ENCODE results near the gene BRD8.
A peak's percentile ranks its signal among the peaks of the same experiment; 100 is the strongest.
"Not testable (repeated sequence)": the region's sequence is repeated elsewhere in the genome, so short reads cannot be mapped to it uniquely, and the experiment has no call there.

The BRD8 gene

GRCh38 chr5:138163721-138164120 is 14.7 kb downstream of the BRD8 start:
- DNase-seq (ENCODE audit: low read depth), result no peak

DNA sequence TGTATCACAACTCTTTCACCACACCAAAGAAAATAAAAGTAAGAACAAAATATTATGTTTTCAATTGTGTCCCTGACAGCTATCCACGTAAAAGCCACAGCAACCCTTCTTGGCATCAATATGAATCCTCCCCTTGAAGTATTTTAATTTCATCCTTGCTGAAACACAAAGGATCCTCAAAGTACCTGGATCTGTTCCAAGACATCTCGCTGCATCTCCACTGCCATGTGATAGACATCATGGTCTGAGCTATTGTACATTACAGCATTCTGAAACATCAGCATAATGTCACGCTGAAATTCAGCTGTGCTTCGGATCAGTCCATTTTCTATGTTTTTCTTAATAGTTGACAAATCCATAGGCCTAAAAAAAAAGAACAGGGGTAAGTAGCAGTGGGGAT is 17.7 kb downstream of the BRD8 start:
- DNase-seq (ENCODE audit: low read depth), result no peak

DNA sequence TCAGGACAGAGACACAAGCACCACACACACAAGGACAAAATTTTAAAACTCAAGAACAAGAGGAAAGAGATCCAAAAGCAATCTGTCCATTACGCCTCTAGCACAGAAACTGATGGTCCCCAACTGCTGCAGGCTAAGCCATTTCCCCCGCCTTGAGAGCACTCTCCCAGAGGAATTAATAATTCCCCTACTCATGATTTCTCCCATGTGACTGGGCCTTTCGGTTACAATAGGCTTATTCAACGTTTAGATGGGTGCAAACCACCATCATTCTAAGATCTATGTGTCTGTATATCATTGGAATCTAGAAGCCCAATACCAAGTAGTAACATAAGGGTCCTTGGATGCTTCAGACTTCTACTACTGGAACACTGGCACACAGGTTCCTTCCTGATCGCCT is 18.8 kb downstream of the BRD8 start:
- DNase-seq (ENCODE audit: low read depth), result no peak

DNA sequence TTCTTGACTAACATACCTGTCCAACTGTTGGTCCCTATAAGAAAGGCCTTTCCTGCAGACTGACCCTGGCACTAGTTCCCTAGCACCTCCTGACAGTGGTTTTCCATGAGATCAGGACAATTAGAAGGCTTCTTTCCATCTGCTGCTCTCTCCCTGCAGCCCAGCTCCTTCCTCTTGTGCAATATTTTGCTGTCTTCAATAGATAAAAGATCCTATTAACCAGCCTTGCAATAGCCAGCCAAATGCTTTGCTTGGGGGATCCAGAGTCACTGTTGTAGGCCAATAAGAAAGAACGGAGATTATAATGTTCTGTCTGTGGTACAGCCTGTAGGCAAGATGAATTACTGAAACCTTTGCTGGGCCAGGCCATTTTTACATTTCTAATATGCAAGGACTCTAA is 20.8 kb downstream of the BRD8 start:
- DNase-seq (ENCODE audit: low read depth), result no peak

- DNase-seq (ENCODE audit: low read depth), result not testable (repeated sequence)
Observed at GRCh38 chr5:138155977-138156376, 22.5 kb downstream of the BRD8 start.

GRCh38 chr5:138149530-138149929 is 28.9 kb downstream of the BRD8 start:
- DNase-seq (ENCODE audit: low read depth), result no peak

DNA sequence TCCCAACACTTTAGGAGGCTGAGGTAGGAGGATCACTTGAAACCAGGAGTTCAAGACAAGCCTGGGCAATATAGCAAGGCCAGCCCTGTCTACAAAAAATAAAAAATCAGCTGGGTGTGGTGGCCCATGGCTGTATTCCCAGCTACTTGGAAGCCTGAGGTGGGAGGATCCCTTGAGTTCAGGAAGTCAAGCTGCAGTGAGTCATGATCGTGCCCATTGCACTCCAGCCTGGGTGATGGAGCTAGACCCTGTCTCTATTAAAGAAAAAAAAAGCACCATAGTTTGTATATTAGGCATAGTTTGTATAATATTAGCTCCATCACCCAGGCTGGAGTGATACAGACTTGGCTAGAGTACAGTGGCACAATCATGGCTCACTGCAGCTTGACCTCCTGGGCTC is 29.6 kb downstream of the BRD8 start:
- peak; percentile 61 for DNase-seq (ENCODE audit: low read depth)

DNA sequence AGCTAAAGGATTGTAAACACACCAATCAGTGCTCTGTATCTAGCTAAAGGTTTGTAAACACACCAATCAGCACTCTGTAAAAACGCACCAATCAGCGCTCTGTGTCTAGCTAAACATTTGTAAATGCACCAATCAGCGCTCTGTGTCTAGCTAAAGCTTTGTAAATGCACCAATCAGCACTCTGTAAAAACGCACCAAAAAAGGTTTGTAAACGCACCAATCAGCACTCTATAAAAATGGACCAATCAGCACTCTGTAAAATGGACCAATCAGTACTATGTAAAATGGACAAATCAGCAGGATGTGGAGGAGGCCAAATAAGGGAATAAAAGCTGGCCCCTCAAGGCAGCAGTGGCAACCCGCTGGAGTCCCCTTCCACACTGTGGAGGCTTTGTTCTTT is 34.9 kb downstream of the BRD8 start:
- not testable (repeated sequence) for DNase-seq (ENCODE audit: low read depth)

DNA sequence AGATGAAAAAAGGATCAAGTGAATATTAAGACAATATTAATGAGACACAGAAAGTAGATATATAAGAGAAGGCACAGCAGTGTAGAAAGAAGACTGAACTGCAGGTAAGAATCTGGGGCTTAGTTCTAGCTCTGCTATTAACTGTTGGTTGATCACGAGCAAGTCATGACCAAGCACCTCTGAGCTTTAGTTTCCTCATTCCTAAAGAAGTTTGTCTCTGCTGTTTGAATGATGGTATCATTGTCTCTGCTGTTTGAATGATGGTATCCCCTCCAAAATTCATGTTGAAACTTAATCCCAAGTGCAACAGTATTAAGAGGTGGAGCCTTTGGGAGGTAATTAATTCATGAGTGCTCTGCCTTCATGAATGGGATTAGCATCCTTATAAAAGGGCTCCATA is 36.7 kb downstream of the BRD8 start:
- no peak for DNase-seq (ENCODE audit: low read depth)

DNA sequence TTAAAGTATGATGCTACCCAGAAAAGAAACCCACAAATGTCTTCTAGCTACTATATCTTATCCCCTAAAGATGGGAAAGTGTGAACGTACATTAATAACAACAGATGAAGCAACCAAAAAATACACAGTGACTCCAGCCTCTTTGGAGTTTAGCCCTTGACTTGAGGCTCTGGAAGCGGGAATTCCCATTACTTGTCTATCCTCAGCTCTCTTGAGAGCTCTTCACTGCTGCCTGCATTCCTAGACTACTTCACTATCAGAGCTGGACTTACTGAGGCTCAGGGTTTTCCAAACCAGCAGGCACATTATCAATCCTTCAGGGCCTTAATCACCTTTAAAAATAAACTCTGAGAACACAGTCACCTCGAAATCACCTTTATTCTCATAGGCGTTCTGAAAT is 38.2 kb downstream of the BRD8 start:
- no peak for DNase-seq (ENCODE audit: low read depth)

DNA sequence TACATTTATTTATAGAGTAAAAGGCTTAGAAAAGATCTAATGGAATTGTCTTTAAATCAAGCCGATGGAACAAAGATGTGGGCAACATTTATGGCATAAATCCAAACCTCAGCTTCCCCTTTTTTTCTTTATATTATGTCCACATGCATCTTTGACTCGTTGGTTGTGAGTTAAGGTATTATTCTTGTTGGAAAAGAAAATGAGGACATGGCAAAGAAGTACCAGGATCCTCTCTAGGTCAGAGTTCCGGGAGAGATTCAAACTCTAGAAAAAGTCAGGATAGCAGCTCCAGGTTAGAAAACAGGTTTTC is 38.7 kb downstream of the BRD8 start:
- no peak for DNase-seq (ENCODE audit: low read depth)

DNA sequence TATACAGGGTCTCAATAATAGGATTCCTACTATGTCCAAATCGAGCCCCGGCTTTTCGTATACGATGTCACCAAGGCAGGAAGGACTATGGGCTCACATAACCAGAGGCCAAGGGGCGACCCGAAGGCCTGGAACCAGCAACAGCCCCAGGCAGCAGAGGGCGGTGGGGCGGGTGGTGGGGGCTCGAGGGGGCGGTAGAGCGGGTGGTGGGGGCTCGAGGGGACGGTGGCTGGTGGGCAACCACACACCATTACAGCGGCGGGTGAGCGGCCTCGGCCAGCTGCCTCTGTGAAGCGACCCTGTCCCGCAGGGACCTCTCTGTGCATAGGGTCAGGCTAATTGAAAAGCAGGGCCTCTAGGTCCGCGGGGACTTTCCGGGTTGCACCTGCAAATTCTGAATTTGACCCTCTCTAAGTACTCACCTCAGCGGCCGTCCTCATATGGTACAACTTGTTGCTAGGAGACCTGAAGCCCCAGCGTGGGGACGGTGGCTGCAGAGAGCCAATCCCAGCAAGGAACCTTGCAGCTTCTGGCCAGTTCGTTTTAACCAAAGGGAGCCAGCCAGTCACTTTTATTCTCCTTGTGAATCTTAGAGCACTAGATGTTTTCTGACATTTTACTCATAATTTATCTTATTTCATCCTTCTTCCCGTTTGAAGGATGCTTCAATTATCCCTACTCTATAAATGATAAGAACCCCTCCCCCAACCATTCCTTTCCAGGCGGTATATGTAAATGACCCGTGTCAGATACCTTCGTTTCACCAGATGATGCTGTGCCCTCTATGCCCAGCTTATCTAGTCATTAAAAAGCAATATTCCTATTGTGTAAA is 39.3 kb downstream of the BRD8 start, which contains the start of gene NME5:
TSS of gene NME5 (minus strand) at position 480 of the 832 bp plus-strand sequence. CDS start 648 bp downstream, outside the sequence.
- no peak for DNase-seq (ENCODE audit: low read depth)

GRCh38 chr5:138132543-138132942 is 45.9 kb downstream of the BRD8 start:
- no peak for DNase-seq (ENCODE audit: low read depth)

DNA sequence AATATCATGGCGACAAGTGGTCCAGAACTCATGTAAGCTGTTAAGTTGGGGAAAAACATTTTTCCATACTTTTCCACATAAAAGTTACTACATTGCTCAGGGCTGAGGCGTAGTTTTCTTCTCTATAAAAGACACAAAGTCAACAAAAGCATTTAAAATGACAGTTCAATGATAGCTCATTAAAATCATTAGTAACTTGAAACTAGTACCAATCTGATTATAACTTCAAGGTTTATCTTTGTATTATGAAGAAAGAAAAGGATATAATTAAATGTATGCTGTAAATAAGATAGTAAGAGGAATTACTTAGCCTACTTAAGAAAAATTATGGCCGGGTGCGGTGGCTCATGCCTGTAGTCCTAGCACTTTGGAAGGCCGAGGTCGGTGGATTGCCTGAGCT is 49.1 kb downstream of the BRD8 start:
- DNase-seq (ENCODE audit: low read depth), result no peak

GRCh38 chr5:138128334-138128733 is 50.1 kb downstream of the BRD8 start:
- no peak for DNase-seq (ENCODE audit: low read depth)

GRCh38 chr5:138115254-138115653 is 63.2 kb downstream of the BRD8 start:
- no peak for DNase-seq (ENCODE audit: low read depth)

- peak; percentile 9 for DNase-seq (ENCODE audit: low read depth)
Observed at GRCh38 chr5:138111937-138112336, 66.5 kb downstream of the BRD8 start.

- no peak for DNase-seq (ENCODE audit: low read depth)
Observed at GRCh38 chr5:138111181-138111580, 67.2 kb downstream of the BRD8 start.

GRCh38 chr5:138110266-138110963 is 68.0 kb downstream of the BRD8 start:
- no peak for DNase-seq (ENCODE audit: low read depth)

GRCh38 chr5:138109463-138110265 is 68.8 kb downstream of the BRD8 start:
- no peak for DNase-seq (ENCODE audit: low read depth)

DNA sequence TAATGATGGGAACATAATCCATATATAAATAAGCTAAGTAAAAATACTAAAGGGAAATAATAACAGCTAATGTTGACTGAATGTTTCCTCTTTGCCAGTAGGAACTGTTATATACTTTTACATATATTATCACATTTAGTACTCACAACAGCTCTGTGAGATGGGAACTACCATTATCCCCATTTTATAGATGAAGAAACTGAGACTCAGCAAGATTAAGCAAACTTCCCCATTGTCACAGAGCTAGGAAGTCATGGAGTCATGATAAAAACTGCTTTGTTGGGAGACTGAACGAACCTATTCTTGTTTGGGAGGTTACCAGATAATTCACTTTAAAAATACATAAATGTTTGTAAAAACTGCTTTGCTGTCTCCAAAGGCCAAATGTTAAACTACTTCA is 71.2 kb downstream of the BRD8 start:
- DNase-seq (ENCODE audit: low read depth), result no peak

DNA sequence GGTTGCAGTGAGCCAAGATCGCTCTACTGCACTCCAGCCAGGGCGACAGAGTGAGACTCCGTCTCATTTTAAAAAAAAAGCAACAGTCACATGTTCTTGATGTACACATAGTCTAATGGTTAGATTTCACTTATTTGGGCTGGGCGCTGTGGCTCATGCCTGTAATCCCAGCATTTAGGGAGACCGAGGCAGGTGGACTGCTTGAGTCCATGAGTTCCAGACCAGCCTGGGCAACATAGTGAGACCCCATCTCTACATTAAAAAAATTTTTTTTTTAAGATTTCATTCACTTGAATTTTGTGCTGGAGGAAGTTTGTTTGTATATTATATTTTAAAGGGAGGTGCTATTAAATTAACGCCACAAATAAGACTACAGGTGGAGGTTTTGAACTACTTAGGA is 72.7 kb downstream of the BRD8 start:
- DNase-seq (ENCODE audit: low read depth), result no peak

- DNase-seq (ENCODE audit: low read depth), result no peak
Observed at GRCh38 chr5:138103319-138103637, 75.2 kb downstream of the BRD8 start.

Data from GM04503 (cell line).